Fibroblast of gingiva (primary cell): Measurements from ENCODE around the gene SCN2A.

Experiments
- DNase-seq: peaks from one replicate; pipeline ENCODE4 v3.0.0-alpha.2; 2011; ENCODE audit warnings: low read depth

Gene SCN2A

GRCh38 chr2:165420231-165420630, 181.0 kb downstream of the SCN2A start:
- no peak for DNase-seq

GRCh38 chr2:165423081-165423480, 183.9 kb downstream of the SCN2A start:
- DNase-seq = no peak

- DNase-seq = no peak
Observed at GRCh38 chr2:165425556-165425955, 186.3 kb downstream of the SCN2A start.

- no peak for DNase-seq
Observed at GRCh38 chr2:165427686-165428085, 188.5 kb downstream of the SCN2A start.

- peak; percentile 54 for DNase-seq
Observed at GRCh38 chr2:165428926-165429325, 189.7 kb downstream of the SCN2A start.

GRCh38 chr2:165431014-165431413, 191.8 kb downstream of the SCN2A start:
- no peak for DNase-seq

GRCh38 chr2:165432234-165432966, 193.2 kb downstream of the SCN2A start:
- no peak for DNase-seq

GRCh38 chr2:165434865-165435496, 195.8 kb downstream of the SCN2A start:
- no peak for DNase-seq

- DNase-seq = no peak
Observed at GRCh38 chr2:165435611-165436010, 196.4 kb downstream of the SCN2A start.

- DNase-seq = no peak
Observed at GRCh38 chr2:165436559-165436958, 197.3 kb downstream of the SCN2A start.

GRCh38 chr2:165440367-165440766, 201.2 kb downstream of the SCN2A start:
- DNase-seq = peak; percentile 97
